SK-N-SH (cell line): ENCODE results near the gene TAC4. TPM values are rescaled to one million over a fixed set of nuclear protein-coding genes. Genes with fewer than 3 reads are reported as not detected.

Experiments used
- CTCF ChIA-PET: fragments of 300-600, 350-600 bp; formaldehyde crosslinking; extraction: SDS; loops from one replicate; lab custom pipeline; 2021; lab: Yijun Ruan, JAX
- POLR2A ChIA-PET: fragments of 350-600 bp; sonication (Branson Sonifier 250); formaldehyde crosslinking; extraction: SDS; loops from one replicate; lab custom pipeline; 2020; ENCODE audit warnings: antibody characterized with exemption, inconsistent platforms; lab: Yijun Ruan, JAX
- DNase-seq: peaks from one replicate; pipeline ENCODE4 v3.0.0; 2012
- H2AFZ ChIP-seq: fragments of 200-600 bp; sonication (generic); 2 replicates; pipeline ENCODE4 v1.8.1; 2016; ENCODE audit warnings: antibody characterized with exemption, mild to moderate bottlenecking, low read depth
- H3F3A ChIP-seq: fragments of 200-600 bp; sonication (generic); replicated peaks from 2 replicates; pipeline ENCODE3; 2016; ENCODE audit warnings: antibody characterized with exemption, mild to moderate bottlenecking; ENCODE audit not compliant: insufficient read depth
- H3K27ac ChIP-seq, 2 experiments: fragments of 200-500 bp in 1 of 2; fragments of 200-600 bp in 1 of 2; sonication (Bioruptor generic) in 1 of 2; sonication (generic), shearing (Covaris generic) in 1 of 2; 2 replicates each; pipeline versions ENCODE4 v1.5.1 to v1.6.1; 2014 to 2016; ENCODE audit warnings: low read depth in 2 of 2, inconsistent platforms in 1 of 2, low read length in 1 of 2, mild to moderate bottlenecking in 1 of 2, mixed read lengths in 1 of 2
- H3K27me3 ChIP-seq: fragments of 200-600 bp; sonication (generic), shearing (Covaris generic); 2 replicates; pipeline ENCODE4 v1.6.1; 2016; ENCODE audit warnings: mixed run types; ENCODE audit not compliant: insufficient read depth
- H3K36me3 ChIP-seq, 2 experiments: fragments of 200-500 bp in 1 of 2; fragments of 200-600 bp in 1 of 2; sonication (Bioruptor generic) in 1 of 2; sonication (generic) in 1 of 2; replicated peaks in 1 of 2; 2 replicates each; pipeline versions ENCODE3 to v1.5.1; 2014 to 2016; ENCODE audit warnings: low read length in 1 of 2, mild to moderate bottlenecking in 1 of 2; ENCODE audit not compliant: insufficient read depth in 2 of 2, control insufficient read depth in 1 of 2
- H3K4me1 ChIP-seq, 2 experiments: fragments of 200-500 bp in 1 of 2; fragments of 200-600 bp in 1 of 2; sonication (Bioruptor generic) in 1 of 2; sonication (generic), shearing (Covaris generic) in 1 of 2; 2 replicates each; pipeline versions ENCODE4 v1.5.1 to v1.6.1; 2014 to 2016; ENCODE audit warnings: low read depth in 1 of 2, low read length in 1 of 2, mixed run types in 1 of 2; ENCODE audit not compliant: insufficient read depth in 2 of 2, control insufficient read depth in 1 of 2
- H3K4me2 ChIP-seq: fragments of 200-600 bp; sonication (generic), shearing (Covaris generic); 2 replicates; pipeline ENCODE4 v1.6.1; 2017; ENCODE audit warnings: mixed run types
- H3K4me3 ChIP-seq, 2 experiments: fragments of 200-500 bp in 1 of 2; fragments of 200-600 bp in 1 of 2; sonication (Bioruptor generic) in 1 of 2; sonication (generic), shearing (Covaris generic) in 1 of 2; 2 replicates each; pipeline versions ENCODE4 v1.5.1 to v1.8.1; 2014 to 2016; ENCODE audit warnings: low read depth in 2 of 2, inconsistent platforms in 1 of 2, low read length in 1 of 2, mild to moderate bottlenecking in 1 of 2, mixed read lengths in 1 of 2, moderate library complexity in 1 of 2
- H3K79me2 ChIP-seq: fragments of 200-600 bp; sonication (generic); 2 replicates; pipeline ENCODE4 v1.8.1; 2017; ENCODE audit warnings: mild to moderate bottlenecking; ENCODE audit not compliant: insufficient read depth
- H3K9ac ChIP-seq: fragments of 200-600 bp; sonication (generic); 2 replicates; pipeline ENCODE4 v1.6.1; 2017; ENCODE audit warnings: mixed run types
- H3K9me2 ChIP-seq: fragments of 200-600 bp; sonication (generic); 2 replicates; pipeline ENCODE4 v1.6.1; 2017; ENCODE audit warnings: mixed run types
- H3K9me3 ChIP-seq: fragments of 200-600 bp; sonication (generic); 2 replicates; pipeline ENCODE4 v1.6.1; 2017; ENCODE audit warnings: mixed run types, mild to moderate bottlenecking, moderate library complexity
- H4K20me1 ChIP-seq: fragments of 200-600 bp; sonication (generic); 2 replicates; pipeline ENCODE4 v1.6.1; 2017; ENCODE audit warnings: mild to moderate bottlenecking, mixed run types; ENCODE audit not compliant: insufficient read depth
- CHD2 ChIP-seq: fragments of 150-350 bp; IDR thresholded peaks from 2 replicates; pipeline ENCODE4 v1.6.1; 2018; ENCODE audit warnings: low read length; ENCODE audit not compliant: partially characterized antibody
- GABPA ChIP-seq: IDR thresholded peaks from 2 replicates; pipeline ENCODE4 v1.4.0; 2012; ENCODE audit warnings: low read depth, mild to moderate bottlenecking
- GATA2 ChIP-seq: sonication (generic); formaldehyde crosslinking; IDR thresholded peaks from 2 replicates; pipeline ENCODE4 v1.5.0; 2020; ENCODE audit warnings: mild to moderate bottlenecking, missing genetic modification reagents
- JUND ChIP-seq: IDR thresholded peaks from 2 replicates; pipeline ENCODE4 v1.4.0; 2012
- NFIC ChIP-seq: IDR thresholded peaks from 2 replicates; pipeline ENCODE4 v1.4.0; 2012; ENCODE audit warnings: borderline replicate concordance
- RAD21 ChIP-seq: IDR thresholded peaks from 2 replicates; pipeline ENCODE4 v1.6.1; 2012; ENCODE audit warnings: mild to moderate bottlenecking, low read length
- RCOR1 ChIP-seq: fragments of 150-350 bp; IDR thresholded peaks from 2 replicates; pipeline ENCODE4 v1.6.1; 2017; ENCODE audit warnings: antibody characterized with exemption, low read length
- RFX5 ChIP-seq: IDR thresholded peaks from 2 replicates; pipeline ENCODE4 v1.6.1; 2012; ENCODE audit warnings: mild to moderate bottlenecking, improper control_type of control experiment, low read length
- RXRA ChIP-seq: IDR thresholded peaks from 2 replicates; pipeline ENCODE4 v1.4.0; 2012; ENCODE audit warnings: low read depth, mild to moderate bottlenecking, borderline replicate concordance
- SMC3 ChIP-seq: IDR thresholded peaks from 2 replicates; pipeline ENCODE4 v1.6.1; 2012; ENCODE audit warnings: low read depth, low read length, improper control_type of control experiment
- TAF1 ChIP-seq: IDR thresholded peaks from 2 replicates; pipeline ENCODE4 v1.6.1; 2012; ENCODE audit warnings: low read depth, mild to moderate bottlenecking, low read length, moderate library complexity, borderline replicate concordance
- YY1 ChIP-seq: IDR thresholded peaks from 2 replicates; pipeline ENCODE4 v1.4.0; 2012; ENCODE audit warnings: low read depth, mild to moderate bottlenecking
- WGBS: methylation state at CpG from one replicate; pipeline ENCODE4 v1.1.6; 2017; ENCODE audit warnings: low lambda C conversion rate; 5-methylcytosine and 5-hydroxymethylcytosine counted together
- polyA plus RNA-seq, 3 experiments: library from polyadenylated mRNA; depleted of rRNA; stranded (reverse); fragments of >200 nt; gene quantifications; 2 replicates each; pipeline ENCODE4 v1.2.3, GENCODE V29; 2012
- TF ChIP-seq, protein P1 (sequence below): fragments of 200-600 bp; sonication (generic); IDR thresholded peaks from 2 replicates; pipeline ENCODE4 v1.6.1; 2017; ENCODE audit warnings: antibody characterized with exemption, mild to moderate bottlenecking, moderate library complexity
- TF ChIP-seq, protein P2 (sequence below): fragments of 150-350 bp; IDR thresholded peaks from 2 replicates; pipeline ENCODE4 v1.6.1; 2016; ENCODE audit warnings: mild to moderate bottlenecking, low read depth, low read length
- TF ChIP-seq, protein P3 (sequence below): IDR thresholded peaks from 2 replicates; pipeline ENCODE4 v1.4.0; 2012; ENCODE audit warnings: low read depth
- TF ChIP-seq, protein P4 (sequence below): IDR thresholded peaks from 2 replicates; pipeline ENCODE4 v1.4.0; 2012; ENCODE audit warnings: low read depth, borderline replicate concordance

The TAC4 gene
- polyA plus RNA-seq, 1 of the 3 experiments (the other 2 are of a cell fraction) = not detected

DNA sequence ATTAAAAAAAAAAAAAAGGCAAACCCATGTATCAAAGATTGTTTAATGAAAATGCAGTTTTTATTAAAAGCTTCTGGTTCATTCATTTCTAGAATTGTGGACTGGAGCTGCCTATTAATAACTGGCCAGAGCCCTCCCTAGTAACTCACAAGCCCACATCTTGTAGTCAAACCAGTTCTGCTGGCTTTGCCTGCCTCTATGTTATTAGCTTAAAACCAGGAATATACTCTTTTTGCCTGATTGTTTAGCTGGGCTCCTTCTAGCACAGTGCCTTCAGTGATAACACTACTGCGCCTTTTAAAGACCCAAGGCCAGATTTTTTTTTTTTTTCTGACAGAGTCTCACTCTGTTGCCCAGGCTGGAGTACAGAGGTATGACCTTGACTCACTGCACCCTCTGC lies 26.0 kb downstream of the TAC4 start:
- Histone ChIP-seq H3K9me2 (no peaks in the 10 kb centered on the region), H3K36me3 (peaks cover 86 to 98% of the 10 kb centered on the region in 2 experiments), H3K9ac (no peak overlapping the region), H2AFZ (no peak overlapping the region), H3K27me3 (no peaks in the 10 kb centered on the region), H3K79me2 (peaks cover 7% of the 10 kb centered on the region; the same call in 1 of the 2 replicates), H4K20me1 (0 out of 2 replicates have a peak, but pooled peaks cover 7% of the 10 kb centered on the region), H3F3A (no peaks in the 10 kb centered on the region), H3K4me1 (no peaks in the 10 kb centered on the region), H3K9me3 (no peaks in the 10 kb centered on the region), H3K4me2 (no peak overlapping the region), H3K27ac (no peak overlapping the region), H3K4me3 (no peak overlapping the region)
- DNase-seq = no peak
- ChIA-PET CTCF (interaction anchor here (0.9 to 1.3 kb wide), 2 partner anchors 30 to 168 kb away, joined by 3 to 5 read pairs; no protein-coding TSS in a partner anchor), POLR2A (no interaction called here)
- 100% methylated on average over 1 of the region's 1 CpG for WGBS
- TF ChIP-seq, protein P1, sequence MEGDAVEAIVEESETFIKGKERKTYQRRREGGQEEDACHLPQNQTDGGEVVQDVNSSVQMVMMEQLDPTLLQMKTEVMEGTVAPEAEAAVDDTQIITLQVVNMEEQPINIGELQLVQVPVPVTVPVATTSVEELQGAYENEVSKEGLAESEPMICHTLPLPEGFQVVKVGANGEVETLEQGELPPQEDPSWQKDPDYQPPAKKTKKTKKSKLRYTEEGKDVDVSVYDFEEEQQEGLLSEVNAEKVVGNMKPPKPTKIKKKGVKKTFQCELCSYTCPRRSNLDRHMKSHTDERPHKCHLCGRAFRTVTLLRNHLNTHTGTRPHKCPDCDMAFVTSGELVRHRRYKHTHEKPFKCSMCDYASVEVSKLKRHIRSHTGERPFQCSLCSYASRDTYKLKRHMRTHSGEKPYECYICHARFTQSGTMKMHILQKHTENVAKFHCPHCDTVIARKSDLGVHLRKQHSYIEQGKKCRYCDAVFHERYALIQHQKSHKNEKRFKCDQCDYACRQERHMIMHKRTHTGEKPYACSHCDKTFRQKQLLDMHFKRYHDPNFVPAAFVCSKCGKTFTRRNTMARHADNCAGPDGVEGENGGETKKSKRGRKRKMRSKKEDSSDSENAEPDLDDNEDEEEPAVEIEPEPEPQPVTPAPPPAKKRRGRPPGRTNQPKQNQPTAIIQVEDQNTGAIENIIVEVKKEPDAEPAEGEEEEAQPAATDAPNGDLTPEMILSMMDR = no peak
- no peak for TF ChIP-seq TAF1
- TF ChIP-seq SMC3 = no peak
- TF ChIP-seq RCOR1 = no peak
- no peak for TF ChIP-seq JUND
- TF ChIP-seq GABPA = no peak
- TF ChIP-seq, protein P2, sequence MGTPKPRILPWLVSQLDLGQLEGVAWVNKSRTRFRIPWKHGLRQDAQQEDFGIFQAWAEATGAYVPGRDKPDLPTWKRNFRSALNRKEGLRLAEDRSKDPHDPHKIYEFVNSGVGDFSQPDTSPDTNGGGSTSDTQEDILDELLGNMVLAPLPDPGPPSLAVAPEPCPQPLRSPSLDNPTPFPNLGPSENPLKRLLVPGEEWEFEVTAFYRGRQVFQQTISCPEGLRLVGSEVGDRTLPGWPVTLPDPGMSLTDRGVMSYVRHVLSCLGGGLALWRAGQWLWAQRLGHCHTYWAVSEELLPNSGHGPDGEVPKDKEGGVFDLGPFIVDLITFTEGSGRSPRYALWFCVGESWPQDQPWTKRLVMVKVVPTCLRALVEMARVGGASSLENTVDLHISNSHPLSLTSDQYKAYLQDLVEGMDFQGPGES = no peak
- TF ChIP-seq, protein P3, sequence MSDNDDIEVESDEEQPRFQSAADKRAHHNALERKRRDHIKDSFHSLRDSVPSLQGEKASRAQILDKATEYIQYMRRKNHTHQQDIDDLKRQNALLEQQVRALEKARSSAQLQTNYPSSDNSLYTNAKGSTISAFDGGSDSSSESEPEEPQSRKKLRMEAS = no peak
- no peak for TF ChIP-seq NFIC
- no peak for TF ChIP-seq RFX5
- TF ChIP-seq CHD2 = no peak
- no peak for TF ChIP-seq GATA2 (CRISPR knock-in tag)

DNA sequence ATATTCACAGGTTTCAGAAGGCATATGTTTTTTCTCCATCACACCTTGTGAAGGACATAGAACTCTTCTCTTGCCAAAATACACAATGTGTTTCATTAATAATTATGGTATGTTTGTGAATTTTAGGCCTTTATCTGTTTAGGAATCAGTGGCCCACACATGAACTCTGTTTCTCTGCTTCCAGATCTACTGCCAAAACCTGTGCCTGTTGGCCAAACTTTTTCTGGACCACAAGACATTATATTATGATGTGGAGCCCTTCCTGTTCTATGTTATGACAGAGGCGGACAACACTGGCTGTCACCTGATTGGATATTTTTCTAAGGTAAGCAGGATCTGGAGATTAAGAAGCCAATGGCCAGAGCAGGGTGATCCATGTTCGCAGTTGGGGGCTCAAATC lies 26.4 kb downstream of the TAC4 start:
- Histone ChIP-seq H3K9me3 (no peaks in the 10 kb centered on the region), H3K9me2 (no peaks in the 10 kb centered on the region), H3K4me3 (no peak overlapping the region), H2AFZ (no peak overlapping the region), H4K20me1 (0 out of 2 replicates have a peak, but pooled peaks cover 7% of the 10 kb centered on the region)
- no peak for TF ChIP-seq RAD21
- TF ChIP-seq CHD2 = no peak
- no peak for TF ChIP-seq YY1
- TF ChIP-seq, protein P4, sequence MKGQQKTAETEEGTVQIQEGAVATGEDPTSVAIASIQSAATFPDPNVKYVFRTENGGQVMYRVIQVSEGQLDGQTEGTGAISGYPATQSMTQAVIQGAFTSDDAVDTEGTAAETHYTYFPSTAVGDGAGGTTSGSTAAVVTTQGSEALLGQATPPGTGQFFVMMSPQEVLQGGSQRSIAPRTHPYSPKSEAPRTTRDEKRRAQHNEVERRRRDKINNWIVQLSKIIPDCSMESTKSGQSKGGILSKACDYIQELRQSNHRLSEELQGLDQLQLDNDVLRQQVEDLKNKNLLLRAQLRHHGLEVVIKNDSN = no peak
- no peak for TF ChIP-seq RXRA
- TF ChIP-seq, all 33 proteins: peak for 0
- ChIA-PET CTCF (interaction anchor here (1.0 to 1.3 kb wide), 2 partner anchors 30 to 266 kb away, joined by 3 to 5 read pairs; no protein-coding TSS in a partner anchor), POLR2A (no interaction called here)
- Histone ChIP-seq H3K9ac (no peak overlapping the region), H3K4me2 (no peak overlapping the region), H3K36me3 (peaks cover 86 to 98% of the 10 kb centered on the region in 2 experiments), H3F3A (no peaks in the 10 kb centered on the region), H3K27me3 (no peaks in the 10 kb centered on the region), H3K79me2 (peaks cover 7% of the 10 kb centered on the region; the same call in 1 of the 2 replicates), H3K4me1 (no peaks in the 10 kb centered on the region), H3K27ac (no peak overlapping the region)
- no peak for DNase-seq
- 95% methylated on average over 2 of the region's 2 CpGs for WGBS
